ENCODE measurements around the gene STK4.

Gene STK4

DNA sequence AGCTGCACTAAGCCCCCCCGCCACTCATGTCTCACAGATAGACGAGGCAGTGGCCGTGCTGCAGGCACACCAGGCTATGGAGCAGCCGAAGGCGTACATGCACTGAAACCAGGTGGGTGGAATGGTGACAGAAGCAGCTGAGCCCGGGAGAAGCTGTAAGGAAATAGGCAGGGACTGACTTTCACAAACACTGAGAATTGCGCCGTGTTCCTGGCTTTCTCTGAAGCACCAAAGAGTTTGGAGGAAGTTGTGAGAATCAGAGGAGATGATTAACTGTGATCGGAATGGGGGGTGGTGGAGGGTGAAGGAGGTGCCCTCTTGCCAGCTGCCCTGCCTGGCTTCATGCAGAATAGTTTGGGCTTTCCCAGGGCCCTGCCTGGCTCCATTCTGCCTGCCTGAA is 27.7 kb upstream of the STK4 start:
- H3K4me1 ChIP-seq (ENCODE audit: control insufficient read depth in 2 of 2, insufficient read depth in 1 of 2, low read depth in 1 of 2, low read length in 2 of 2) = no peaks in the 10 kb centered on the region
- no peak overlapping the region for H3K4me2 ChIP-seq (ENCODE audit: insufficient read depth, low read length, poor library complexity, severe bottlenecking)
- no CpG with 5 or more reads among the region's 9 CpGs for WGBS, 2 donors (ENCODE audit: extremely low coverage in 2 of 2, insufficient read length in 2 of 2, insufficient replicate concordance in 1 of 2)

DNA sequence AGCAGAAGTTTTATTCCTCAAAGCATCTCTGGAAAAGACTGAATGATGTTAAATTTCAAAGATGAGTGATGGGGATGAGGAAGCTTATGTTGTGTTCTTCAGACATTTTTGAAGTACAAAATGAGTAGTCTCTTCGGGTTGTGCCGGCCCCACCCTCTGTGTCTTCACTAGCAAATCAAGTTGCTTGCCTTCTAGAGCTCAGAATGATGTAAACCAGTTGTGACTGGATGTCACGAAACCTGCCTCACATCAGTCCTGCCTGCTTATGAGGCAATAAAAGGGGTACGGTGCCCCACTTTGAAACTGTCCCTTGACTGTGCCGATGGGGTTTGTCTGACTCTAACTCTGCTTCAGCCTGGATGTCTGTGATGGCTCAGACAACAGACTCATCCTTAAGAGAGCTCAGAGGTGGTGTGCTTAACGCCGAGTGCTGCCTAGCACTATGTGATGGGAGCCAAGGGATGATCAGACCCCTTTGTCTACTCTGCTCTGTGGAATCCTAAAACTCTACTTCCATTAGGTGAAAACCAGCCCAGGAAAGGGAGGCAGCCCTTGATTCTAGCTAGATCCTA is 25.1 kb upstream of the STK4 start:
- WGBS, 2 donors (ENCODE audit: extremely low coverage in 2 of 2, insufficient read length in 2 of 2, insufficient replicate concordance in 1 of 2) = no CpG with 5 or more reads among the region's 7 CpGs
- Histone ChIP-seq H3K4ac (ENCODE audit: low read length) (no peak overlapping the region), H3K14ac (ENCODE audit: low read length) (no peak overlapping the region), H2BK5ac (ENCODE audit: low read length) (no peak overlapping the region), H2BK15ac (ENCODE audit: low read length) (no peak overlapping the region), H3K9ac (ENCODE audit: low read depth, low read length, poor library complexity) (no peak overlapping the region), H3K36me3 (replicated peaks in 1 of 2; ENCODE audit: control insufficient read depth in 2 of 2, insufficient read depth in 2 of 2, low read length in 2 of 2) (peaks cover 44 to 83% of the 10 kb centered on the region in 2 donors), H2BK12ac (ENCODE audit: low read length) (no peak overlapping the region), H2AFZ (ENCODE audit: low read length) (no peak overlapping the region), H2AK5ac (ENCODE audit: low read depth, low read length) (no peak overlapping the region), H3K4me2 (ENCODE audit: insufficient read depth, low read length, poor library complexity, severe bottlenecking) (no peak overlapping the region), H2BK120ac (ENCODE audit: low read depth, low read length) (no peak overlapping the region), H3K79me1 (ENCODE audit: low read depth, low read length) (no peaks in the 10 kb centered on the region), H3K18ac (ENCODE audit: low read length) (no peak overlapping the region), H3K4me1 (ENCODE audit: control insufficient read depth in 2 of 2, insufficient read depth in 1 of 2, low read depth in 1 of 2, low read length in 2 of 2) (no peaks in the 10 kb centered on the region), H3K27ac (replicated peaks; ENCODE audit: low read length) (no peak overlapping the region), H4K91ac (ENCODE audit: low read depth, low read length, poor library complexity) (no peak overlapping the region), H3K27me3 (ENCODE audit: control insufficient read depth in 3 of 3, insufficient read depth in 3 of 3, low read depth in 1 of 3, low read length in 3 of 3) (no peaks in the 10 kb centered on the region), H4K8ac (ENCODE audit: low read depth, low read length) (no peak overlapping the region), H3K23ac (ENCODE audit: low read depth, low read length, poor library complexity) (no peak overlapping the region), H3K4me3 (ENCODE audit: low read length in 2 of 2) (no peak overlapping the region), H3K9me3 (replicated peaks in 1 of 2; ENCODE audit: control insufficient read depth in 2 of 2, insufficient read depth in 1 of 2, low read depth in 1 of 2, low read length in 2 of 2) (no peaks in the 10 kb centered on the region)
- DNase-seq (ENCODE audit: low spot score) = no peak

More for the DNA sequence above, 27.7 kb upstream of the STK4 start:
- Histone ChIP-seq H3K23ac (ENCODE audit: low read depth, low read length, poor library complexity) (no peak overlapping the region), H2AFZ (ENCODE audit: low read length) (no peak overlapping the region), H2BK5ac (ENCODE audit: low read length) (no peak overlapping the region), H4K8ac (ENCODE audit: low read depth, low read length) (no peak overlapping the region), H2BK12ac (ENCODE audit: low read length) (no peak overlapping the region), H4K91ac (ENCODE audit: low read depth, low read length, poor library complexity) (no peak overlapping the region), H3K27ac (replicated peaks; ENCODE audit: low read length) (no peak overlapping the region), H3K9me3 (replicated peaks in 1 of 2; ENCODE audit: control insufficient read depth in 2 of 2, insufficient read depth in 1 of 2, low read depth in 1 of 2, low read length in 2 of 2) (no peaks in the 10 kb centered on the region), H3K4ac (ENCODE audit: low read length) (no peak overlapping the region), H3K14ac (ENCODE audit: low read length) (no peak overlapping the region), H2BK120ac (ENCODE audit: low read depth, low read length) (no peak overlapping the region), H2AK5ac (ENCODE audit: low read depth, low read length) (no peak overlapping the region), H3K18ac (ENCODE audit: low read length) (no peak overlapping the region), H2BK15ac (ENCODE audit: low read length) (no peak overlapping the region), H3K4me3 (ENCODE audit: low read length in 2 of 2) (no peak overlapping the region), H3K9ac (ENCODE audit: low read depth, low read length, poor library complexity) (no peak overlapping the region), H3K36me3 (replicated peaks in 1 of 2; ENCODE audit: control insufficient read depth in 2 of 2, insufficient read depth in 2 of 2, low read length in 2 of 2) (peaks cover 43 to 66% of the 10 kb centered on the region in 2 donors), H3K27me3 (ENCODE audit: control insufficient read depth in 3 of 3, insufficient read depth in 3 of 3, low read depth in 1 of 3, low read length in 3 of 3) (no peaks in the 10 kb centered on the region), H3K79me1 (ENCODE audit: low read depth, low read length) (no peaks in the 10 kb centered on the region)
- no peak for DNase-seq (ENCODE audit: low spot score)

DNA sequence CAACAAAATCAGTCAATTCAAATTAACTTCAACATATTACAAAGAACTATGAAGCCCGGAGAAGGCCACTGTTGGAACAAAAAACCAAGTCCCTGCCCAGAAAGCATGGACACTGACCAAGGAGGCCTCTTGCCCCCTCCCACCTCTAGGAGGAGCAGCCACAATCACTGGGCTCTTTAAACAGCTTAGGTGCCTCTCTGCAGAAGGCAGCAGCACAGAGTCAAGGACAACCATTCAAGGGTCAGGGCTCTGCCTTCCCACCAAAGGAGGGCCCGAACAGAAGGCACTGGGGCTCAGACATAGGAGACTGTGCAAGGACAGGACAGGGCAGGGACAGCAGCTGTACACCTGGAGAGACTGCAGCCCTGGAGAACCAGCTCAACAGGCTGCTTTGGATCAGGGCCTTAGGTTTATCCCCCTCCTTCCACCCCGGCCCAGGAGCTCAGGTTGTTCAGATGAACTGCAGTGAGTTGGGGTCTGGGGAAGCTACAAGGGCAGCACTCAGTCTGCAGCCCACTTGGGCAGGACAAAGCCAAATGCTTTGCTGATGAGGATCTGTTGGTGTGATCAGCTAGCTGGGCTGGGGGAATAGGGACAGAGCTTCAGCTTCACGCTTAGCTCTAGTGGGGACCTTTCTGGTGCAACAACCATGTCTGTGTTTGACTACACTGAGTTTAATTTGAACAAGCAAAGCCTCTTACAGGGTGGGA is 23.9 kb upstream of the STK4 start:
- WGBS, 2 donors (ENCODE audit: extremely low coverage in 2 of 2, insufficient read length in 2 of 2, insufficient replicate concordance in 1 of 2) = no CpG with 5 or more reads among the region's 4 CpGs
- Histone ChIP-seq H2BK5ac (ENCODE audit: low read length) (no peak overlapping the region), H3K14ac (ENCODE audit: low read length) (no peak overlapping the region), H2BK12ac (ENCODE audit: low read length) (no peak overlapping the region), H2AFZ (ENCODE audit: low read length) (no peak overlapping the region), H4K8ac (ENCODE audit: low read depth, low read length) (no peak overlapping the region), H2BK120ac (ENCODE audit: low read depth, low read length) (no peak overlapping the region), H3K4me2 (ENCODE audit: insufficient read depth, low read length, poor library complexity, severe bottlenecking) (no peak overlapping the region), H3K9ac (ENCODE audit: low read depth, low read length, poor library complexity) (no peak overlapping the region), H3K4me1 (ENCODE audit: control insufficient read depth in 2 of 2, insufficient read depth in 1 of 2, low read depth in 1 of 2, low read length in 2 of 2) (no peaks in the 10 kb centered on the region), H3K23ac (ENCODE audit: low read depth, low read length, poor library complexity) (no peak overlapping the region), H3K27ac (replicated peaks; ENCODE audit: low read length) (no peak overlapping the region), H3K9me3 (replicated peaks in 1 of 2; ENCODE audit: control insufficient read depth in 2 of 2, insufficient read depth in 1 of 2, low read depth in 1 of 2, low read length in 2 of 2) (no peaks in the 10 kb centered on the region), H4K91ac (ENCODE audit: low read depth, low read length, poor library complexity) (no peak overlapping the region), H2AK5ac (ENCODE audit: low read depth, low read length) (no peak overlapping the region), H3K27me3 (ENCODE audit: control insufficient read depth in 3 of 3, insufficient read depth in 3 of 3, low read depth in 1 of 3, low read length in 3 of 3) (no peaks in the 10 kb centered on the region), H3K79me1 (ENCODE audit: low read depth, low read length) (no peaks in the 10 kb centered on the region), H3K36me3 (replicated peaks in 1 of 2; ENCODE audit: control insufficient read depth in 2 of 2, insufficient read depth in 2 of 2, low read length in 2 of 2) (peaks cover 39 to 87% of the 10 kb centered on the region in 2 donors), H3K18ac (ENCODE audit: low read length) (no peak overlapping the region), H2BK15ac (ENCODE audit: low read length) (no peak overlapping the region), H3K4ac (ENCODE audit: low read length) (no peak overlapping the region), H3K4me3 (ENCODE audit: low read length in 2 of 2) (no peak overlapping the region)
- DNase-seq (ENCODE audit: low spot score) = no peak

- Histone ChIP-seq H3K36me3 (replicated peaks in 1 of 2; ENCODE audit: control insufficient read depth in 2 of 2, insufficient read depth in 2 of 2, low read length in 2 of 2) (peaks cover 39 to 94% of the 10 kb centered on the region in 2 donors), H2AK5ac (ENCODE audit: low read depth, low read length) (no peak overlapping the region)
- DNase-seq (ENCODE audit: low spot score) = no peak
Measured at GRCh38 chr20:44943828-44944227, 22.5 kb upstream of the STK4 start.

More at GRCh38 chr20:44943828-44944227, 22.5 kb upstream of the STK4 start:
- no peak overlapping the region for H2BK120ac ChIP-seq (ENCODE audit: low read depth, low read length)
- H3K9ac ChIP-seq (ENCODE audit: low read depth, low read length, poor library complexity) = no peak overlapping the region
- no peak overlapping the region for H3K4ac ChIP-seq (ENCODE audit: low read length)
- no peak overlapping the region for H3K23ac ChIP-seq (ENCODE audit: low read depth, low read length, poor library complexity)
- no peaks in the 10 kb centered on the region for H3K9me3 ChIP-seq (replicated peaks in 1 of 2; ENCODE audit: control insufficient read depth in 2 of 2, insufficient read depth in 1 of 2, low read depth in 1 of 2, low read length in 2 of 2)
- H3K79me1 ChIP-seq (ENCODE audit: low read depth, low read length) = no peaks in the 10 kb centered on the region
- H4K8ac ChIP-seq (ENCODE audit: low read depth, low read length) = no peak overlapping the region
- H2BK15ac ChIP-seq (ENCODE audit: low read length) = no peak overlapping the region
- no peak overlapping the region for H4K91ac ChIP-seq (ENCODE audit: low read depth, low read length, poor library complexity)
- no peak overlapping the region for H3K14ac ChIP-seq (ENCODE audit: low read length)
- H2BK12ac ChIP-seq (ENCODE audit: low read length) = no peak overlapping the region
- no peak overlapping the region for H2AFZ ChIP-seq (ENCODE audit: low read length)
- H3K4me1 ChIP-seq (ENCODE audit: control insufficient read depth in 2 of 2, insufficient read depth in 1 of 2, low read depth in 1 of 2, low read length in 2 of 2) = no peaks in the 10 kb centered on the region
- H3K27ac ChIP-seq (replicated peaks; ENCODE audit: low read length) = no peak overlapping the region
- H3K27me3 ChIP-seq (ENCODE audit: control insufficient read depth in 3 of 3, insufficient read depth in 3 of 3, low read depth in 1 of 3, low read length in 3 of 3) = no peaks in the 10 kb centered on the region
- no peak overlapping the region for H2BK5ac ChIP-seq (ENCODE audit: low read length)
- H3K18ac ChIP-seq (ENCODE audit: low read length) = no peak overlapping the region
- WGBS, 2 donors (ENCODE audit: extremely low coverage in 2 of 2, insufficient read length in 2 of 2, insufficient replicate concordance in 1 of 2) = no CpG with 5 or more reads among the region's 4 CpGs
- no peak overlapping the region for H3K4me2 ChIP-seq (ENCODE audit: insufficient read depth, low read length, poor library complexity, severe bottlenecking)
- no peak overlapping the region for H3K4me3 ChIP-seq (ENCODE audit: low read length in 2 of 2)

Measured in neuronal stem cell (in vitro differentiated cells).